Measurements from ENCODE around the gene COX4I1. TPM values are rescaled to one million over a fixed set of nuclear protein-coding genes. Genes with fewer than 3 reads are reported as not detected.

The COX4I1 gene
- total and polyA plus RNA-seq, 2 of the 8 experiments (the other 6 are each of a cell fraction or from before 2014, with no cell fraction given), result 507 to 707 TPM

- no peaks in the 10 kb centered on the region for H4K20me1 ChIP-seq (replicated peaks in 1 of 2; ENCODE audit: control insufficient read depth in 1 of 2, insufficient read depth in 2 of 2, low read length in 2 of 2)
- no peak overlapping the region for H2BK20ac ChIP-seq (ENCODE audit: low read length)
- no peaks in the 10 kb centered on the region for H3K79me2 ChIP-seq (ENCODE audit: control insufficient read depth in 1 of 2, insufficient read depth in 2 of 2, low read length in 2 of 2)
- no peak overlapping the region for H4K8ac ChIP-seq (ENCODE audit: extremely low read depth, insufficient read depth, low read length)
- no peak overlapping the region for H2BK5ac ChIP-seq (ENCODE audit: low read depth, low read length)
- H2BK12ac ChIP-seq (ENCODE audit: low read depth, low read length), result no peak overlapping the region
- no peak overlapping the region for H2AK5ac ChIP-seq (ENCODE audit: low read depth, low read length)
- no peak overlapping the region for H3K9ac ChIP-seq (replicated peaks in 1 of 4; ENCODE audit: extremely low read depth in 1 of 4, low read depth in 3 of 4, low read length in 3 of 4)
- ChIA-PET POLR2A (ENCODE audit: partially characterized antibody) (no interaction called here), CTCF (ENCODE audit: partially characterized antibody) (interaction anchor here (1.0 to 6.9 kb wide), 5 partner anchors 12 to 154 kb away, joined by 3 to 51 read pairs (median 3); no protein-coding TSS in a partner anchor)
- no peaks in the 10 kb centered on the region for H3K79me1 ChIP-seq (ENCODE audit: low read depth, low read length)
- FAIRE-seq, result no peak
- no peak overlapping the region for H3K4ac ChIP-seq (replicated peaks; ENCODE audit: insufficient read length, low read depth, low read length)
- H3K23me2 ChIP-seq (ENCODE audit: low read depth, low read length), result peaks cover 3% of the 10 kb centered on the region; the same call in 1 of the 2 replicates
- H4K91ac ChIP-seq (replicated peaks; ENCODE audit: insufficient read length, low read length), result no peak overlapping the region
- no peak overlapping the region for H2AFZ ChIP-seq (ENCODE audit: low read length)
- no peaks in the 10 kb centered on the region; a peak in 2 of 7 replicates for H3K27me3 ChIP-seq (replicated peaks in 1 of 4; ENCODE audit: control insufficient read depth in 3 of 4, extremely low read depth in 1 of 4, insufficient read depth in 3 of 4, low read length in 3 of 4)
- no peak overlapping the region for H3K4me2 ChIP-seq (ENCODE audit: insufficient read depth in 1 of 2, low read depth in 2 of 2, low read length in 2 of 2)
- no peak overlapping the region for H2BK15ac ChIP-seq (ENCODE audit: low read length)
- H3K4me3 ChIP-seq (ENCODE audit: extremely low read depth in 1 of 4, insufficient read depth in 2 of 4, low read depth in 3 of 4, low read length in 4 of 4), result no peak overlapping the region
- no peak overlapping the region for H3K56ac ChIP-seq (replicated peaks; ENCODE audit: insufficient read length, low read depth, low read length)
- H3K23ac ChIP-seq (ENCODE audit: insufficient read length), result no peak overlapping the region
- no peak overlapping the region for H3K14ac ChIP-seq (ENCODE audit: insufficient read length)
- H3K4me1 ChIP-seq (replicated peaks in 1 of 4; ENCODE audit: control insufficient read depth in 3 of 4, insufficient read depth in 4 of 4, low read length in 3 of 4), result peaks cover 0 to 2% (median 0%) of the 10 kb centered on the region in 4 experiments; a peak in 1 of 7 replicates
- H3K27ac ChIP-seq (ENCODE audit: low read depth, low read length), result no peak overlapping the region
- H3K9me3 ChIP-seq (ENCODE audit: insufficient read depth in 2 of 2, low read depth in 1 of 2, low read length in 1 of 2), result peaks cover 0 to 10% of the 10 kb centered on the region in 2 experiments; a peak in 2 of 4 replicates
- H3K18ac ChIP-seq (ENCODE audit: extremely low read depth, low read length), result no peak overlapping the region
- WGBS, 2 experiments (ENCODE audit: extremely low coverage in 1 of 2, insufficient coverage in 1 of 2, insufficient read length in 1 of 2, insufficient replicate concordance in 2 of 2, low coverage in 1 of 2, low lambda C conversion rate in 2 of 2, missing lambda C conversion rate in 1 of 2), result 91% methylated on average over 21 of the region's 21 CpGs; no CpG with 5 or more reads in 1 of the 2 experiments
- H3K36me3 ChIP-seq (ENCODE audit: control insufficient read depth in 2 of 4, insufficient read depth in 4 of 4, low read length in 3 of 4), result no peaks in the 10 kb centered on the region
- no peak overlapping the region for H4K5ac ChIP-seq (ENCODE audit: insufficient read length, low read depth, low read length)
- H2BK120ac ChIP-seq (replicated peaks; ENCODE audit: low read depth, low read length), result no peak overlapping the region
- DNase-seq (ENCODE audit: low read depth in 1 of 2, low spot score in 2 of 2), result no peak
- TF ChIP-seq RFX5 (IDR thresholded peaks at IDR 0.05; ENCODE audit: borderline replicate concordance, low read depth, low read length) (no peak), TEAD4 (IDR thresholded peaks at IDR 0.05; ENCODE audit: low read depth, low read length) (no peak), KDM4A (IDR thresholded peaks at IDR 0.05; ENCODE audit: low read depth, low read length, severe bottlenecking) (no peak), HDAC6 (IDR thresholded peaks at IDR 0.05; ENCODE audit: low read depth, low read length) (no peak), SIN3A (conservative IDR thresholded peaks at IDR 0.05 in 1 of 2, IDR thresholded peaks at IDR 0.05 in 1 of 2; ENCODE audit: low read depth in 1 of 2, low read length in 2 of 2) (no peak), BACH1 (IDR thresholded peaks at IDR 0.05; ENCODE audit: low read length) (no peak), EP300 (IDR thresholded peaks at IDR 0.05; ENCODE audit: borderline replicate concordance in 1 of 2, low read depth in 2 of 2, low read length in 2 of 2) (no peak), SP1 (IDR thresholded peaks at IDR 0.05; ENCODE audit: low read depth, low read length) (no peak), GABPA (IDR thresholded peaks at IDR 0.05; ENCODE audit: borderline replicate concordance, insufficient read depth, low read length) (no peak), POLR2A (IDR thresholded peaks at IDR 0.05; ENCODE audit: control extremely low read depth in 1 of 2, low read depth in 2 of 2, low read length in 2 of 2) (no peak), ZNF274 (IDR thresholded peaks at IDR 0.05; ENCODE audit: borderline replicate concordance, extremely low read depth, low read length) (no peak), GTF2F1 (IDR thresholded peaks at IDR 0.05; ENCODE audit: borderline replicate concordance, low read depth, low read length) (no peak), SIX5 (IDR thresholded peaks at IDR 0.05; ENCODE audit: low read depth, low read length) (no peak), ASH2L (IDR thresholded peaks at IDR 0.05; ENCODE audit: low read length) (no peak)
Measured at GRCh38 chr16:85832570-85833218, 33.2 kb downstream of the COX4I1 start.
